Left hindlimb (tissue), 1 donor: ENCODE results near the gene SQSTM1.
"Not testable (repeated sequence)": the region's sequence is repeated elsewhere in the genome, so short reads cannot be mapped to it uniquely, and the experiment has no call there.

Source experiments
- DNase-seq: peaks from one replicate; pipeline ENCODE4 v3.0.0-alpha.2; 2018

SQSTM1 gene

DNA sequence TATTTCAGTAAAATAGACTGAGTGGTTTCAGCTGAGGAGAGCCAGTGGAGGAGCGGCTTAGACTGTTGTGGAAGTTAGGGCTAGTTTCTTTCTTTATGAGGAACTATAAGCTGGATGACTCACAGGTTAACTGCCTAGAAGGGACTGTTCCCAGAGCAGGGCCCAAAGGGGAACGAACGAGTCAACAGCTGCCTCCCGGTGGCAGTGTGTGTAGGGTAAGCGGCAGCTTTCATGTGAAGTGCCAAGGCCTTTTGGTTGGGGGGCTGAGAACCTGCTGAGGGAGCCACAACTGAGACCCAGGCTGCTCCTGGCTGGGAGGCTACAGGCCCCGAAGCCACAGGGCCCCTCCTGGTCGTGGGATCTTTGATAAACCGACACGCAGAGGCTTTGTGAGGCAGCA, 7.0 kb downstream of the SQSTM1 start:
- DNase-seq, result no peak

DNA sequence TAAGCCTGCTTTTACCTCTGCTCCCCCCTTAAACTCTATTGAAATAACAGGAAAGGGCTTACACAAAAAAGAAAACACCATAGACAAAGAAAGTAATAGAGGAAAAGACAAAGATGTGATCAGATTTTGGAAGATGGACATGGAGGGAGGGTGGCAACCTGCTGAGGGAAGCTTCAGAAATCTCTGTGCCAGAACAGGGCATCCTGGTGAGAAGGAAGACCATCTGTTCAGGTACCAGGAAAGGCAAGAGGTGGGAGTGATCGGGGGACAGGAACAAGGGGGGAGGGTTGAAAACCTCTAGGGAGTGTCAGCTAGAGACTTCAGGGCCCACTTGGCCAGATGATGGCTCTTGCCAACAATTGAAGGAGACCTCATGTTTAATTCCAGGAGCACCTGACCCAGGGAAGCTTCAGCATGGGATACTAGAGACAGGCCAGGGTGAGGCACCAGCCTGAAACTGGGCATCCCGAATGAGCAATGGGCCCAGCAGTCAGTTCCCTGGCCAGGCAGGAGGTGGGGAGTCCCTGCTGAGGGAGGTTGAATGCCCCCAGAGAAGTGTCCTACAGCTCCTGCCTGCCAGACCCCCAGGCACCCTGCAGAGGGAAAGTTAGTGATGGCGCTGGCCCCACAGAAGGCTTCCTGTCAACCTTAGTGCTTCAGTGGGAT, 8.2 kb downstream of the SQSTM1 start:
- DNase-seq, result peak; percentile 8

DNA sequence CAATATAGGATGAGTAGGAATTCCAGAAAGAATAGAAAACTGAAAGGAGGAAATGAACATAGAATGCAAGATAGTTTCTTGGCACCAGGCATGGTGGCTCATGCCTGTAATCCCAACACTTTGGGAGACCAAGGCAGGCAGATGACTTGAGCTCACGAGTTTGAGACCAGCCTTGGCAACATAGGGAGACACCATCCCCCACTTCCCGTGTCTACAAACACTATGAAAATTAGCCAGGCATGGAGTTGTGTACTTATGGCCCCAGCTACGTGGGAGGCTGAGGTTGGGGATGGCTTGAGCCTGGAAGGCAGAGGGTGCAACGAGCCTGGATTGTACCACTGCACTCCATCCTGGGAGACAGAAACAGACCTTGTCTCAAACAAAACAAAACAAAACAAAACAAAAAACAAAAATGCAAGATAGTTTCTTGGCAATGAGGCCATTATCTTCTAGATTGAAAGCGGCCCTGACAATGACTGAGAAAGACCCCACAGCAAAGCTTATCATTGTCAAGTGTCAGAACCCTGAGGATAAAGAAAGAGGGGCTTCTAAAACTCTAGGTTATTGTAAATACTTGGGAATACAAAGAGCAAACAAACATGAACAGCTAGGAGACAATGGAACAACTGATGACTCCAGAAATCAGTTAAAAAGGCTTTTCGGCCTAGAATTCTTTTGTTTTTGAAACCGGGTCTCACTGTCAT, 9.2 kb downstream of the SQSTM1 start:
- no peak for DNase-seq

DNA sequence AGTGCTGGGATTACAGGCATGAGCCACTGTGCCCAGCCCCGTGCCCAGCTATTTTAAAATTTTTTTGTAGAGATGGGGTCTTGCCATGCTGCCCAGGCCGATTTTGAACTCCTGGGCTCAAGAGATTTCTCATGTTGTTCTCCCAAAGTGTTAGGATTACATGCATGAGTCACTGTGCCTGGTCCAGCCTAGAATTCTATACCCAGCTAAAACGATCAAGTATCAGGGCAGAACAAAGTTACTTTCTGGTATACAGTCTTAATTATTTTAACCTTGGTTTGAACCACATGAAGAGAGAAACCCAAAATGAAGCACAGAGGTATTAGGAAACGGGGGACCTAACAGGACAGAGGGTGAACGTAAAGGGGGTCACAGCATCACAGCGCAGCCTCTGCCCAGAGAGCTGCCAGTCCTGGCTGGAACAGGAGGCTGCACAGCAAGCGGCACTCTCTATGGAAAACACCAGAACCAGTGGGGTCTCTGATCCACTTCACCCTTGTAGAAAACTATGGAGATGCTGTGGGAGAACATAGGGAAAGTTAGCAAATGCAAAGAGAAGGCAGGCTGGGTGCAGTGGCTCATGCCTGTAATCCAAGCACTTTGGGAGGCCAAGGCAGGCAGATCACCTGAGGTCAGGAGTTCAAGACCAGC, 10.2 kb downstream of the SQSTM1 start:
- DNase-seq, result peak; percentile 16

DNA sequence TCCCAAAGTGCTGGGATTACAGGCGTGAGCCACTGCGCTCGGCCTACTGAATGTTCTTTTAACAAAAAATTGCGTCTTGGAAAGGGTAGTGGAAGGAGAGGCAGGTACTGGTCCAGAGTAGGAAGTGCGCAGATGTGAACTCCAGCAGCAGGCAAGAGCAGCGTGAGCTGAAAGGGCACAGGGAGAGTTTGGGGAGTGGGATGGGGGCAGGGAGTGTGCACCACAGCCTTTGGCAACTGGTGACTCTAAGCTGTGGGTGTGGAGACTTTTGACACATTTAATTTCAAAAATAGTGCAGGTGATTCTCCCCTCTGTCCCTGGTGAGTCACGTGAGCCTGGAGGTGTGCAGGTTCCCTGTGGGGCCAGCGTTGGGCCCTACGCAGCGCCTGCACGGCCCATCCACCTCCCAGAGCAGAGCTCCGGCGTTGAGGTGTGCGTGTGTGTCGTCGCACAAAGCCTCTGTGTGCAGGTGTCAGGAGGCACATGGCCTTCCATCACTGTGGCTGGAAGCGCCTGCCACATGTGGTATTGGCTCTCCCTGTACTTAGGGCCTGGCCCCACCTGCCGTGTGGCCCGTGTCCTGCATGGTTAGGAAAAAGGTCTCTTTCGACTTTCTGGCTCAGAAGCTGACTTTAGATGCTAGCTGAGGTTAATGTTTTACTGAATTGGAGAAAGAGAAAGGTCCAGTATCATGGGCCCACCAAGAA, 11.5 kb downstream of the SQSTM1 start:
- DNase-seq, result peak; percentile 25

DNA sequence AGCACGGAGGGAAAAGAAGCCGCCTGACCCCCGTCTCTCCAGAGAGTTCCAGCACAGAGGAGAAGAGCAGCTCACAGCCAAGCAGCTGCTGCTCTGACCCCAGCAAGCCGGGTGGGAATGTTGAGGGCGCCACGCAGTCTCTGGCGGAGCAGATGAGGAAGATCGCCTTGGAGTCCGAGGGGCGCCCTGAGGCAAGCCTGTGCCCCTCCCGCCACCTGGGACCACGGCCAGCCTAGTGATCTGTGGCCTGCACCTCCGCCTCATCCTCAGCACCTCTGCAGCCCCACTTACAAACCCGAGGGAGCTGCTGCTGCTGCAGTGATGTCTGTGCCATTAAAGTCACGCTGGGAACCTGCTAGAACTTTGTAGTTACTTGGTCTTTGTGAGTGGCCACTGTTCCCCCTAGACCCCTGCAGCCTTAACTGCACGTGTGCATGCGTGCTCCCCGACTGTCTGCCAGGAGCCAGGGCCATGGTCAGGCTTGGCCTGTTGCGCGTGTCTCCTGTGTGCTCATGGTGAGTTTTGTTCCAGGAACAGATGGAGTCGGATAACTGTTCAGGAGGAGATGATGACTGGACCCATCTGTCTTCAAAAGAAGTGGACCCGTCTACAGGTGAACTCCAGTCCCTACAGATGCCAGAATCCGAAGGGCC, 12.5 kb downstream of the SQSTM1 start:
- peak; percentile 12 for DNase-seq

DNA sequence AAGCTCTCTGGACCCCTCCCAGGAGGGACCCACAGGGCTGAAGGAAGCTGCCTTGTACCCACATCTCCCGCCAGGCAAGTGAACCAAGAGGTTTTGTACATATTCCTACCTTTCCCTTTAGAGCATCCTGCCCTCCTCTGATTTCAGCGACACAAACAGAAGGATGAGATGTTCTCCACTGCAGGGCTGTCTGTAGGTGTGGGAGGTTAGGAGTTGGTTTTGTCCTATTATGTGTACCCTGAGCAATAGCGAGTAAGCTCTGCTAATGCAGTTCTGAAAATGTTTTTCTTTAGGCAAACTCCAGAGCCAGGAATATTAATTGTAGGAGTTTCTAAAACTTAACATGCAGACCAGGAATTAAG, 13.0 kb downstream of the SQSTM1 start:
- DNase-seq, result peak; percentile 8

DNA sequence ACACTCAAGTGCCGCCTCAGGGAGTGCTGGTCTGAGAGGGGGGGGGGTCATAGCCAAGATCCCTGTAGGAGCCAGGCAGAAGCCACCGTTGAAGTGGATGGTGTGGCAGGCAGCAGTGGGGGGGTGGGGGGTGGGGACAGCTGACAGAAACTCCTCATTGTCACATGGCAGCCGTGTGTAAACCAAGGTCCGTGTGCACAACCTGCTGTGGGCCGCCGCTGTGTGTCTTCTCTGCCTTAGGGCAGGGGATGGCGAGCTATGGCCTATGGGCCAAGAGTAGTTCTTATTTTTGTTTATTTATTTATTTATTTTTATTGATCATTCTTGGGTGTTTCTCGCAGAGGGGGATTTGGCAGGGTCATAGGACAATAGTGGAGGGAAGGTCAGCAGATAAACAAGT, 13.4 kb downstream of the SQSTM1 start:
- DNase-seq, result no peak

DNA sequence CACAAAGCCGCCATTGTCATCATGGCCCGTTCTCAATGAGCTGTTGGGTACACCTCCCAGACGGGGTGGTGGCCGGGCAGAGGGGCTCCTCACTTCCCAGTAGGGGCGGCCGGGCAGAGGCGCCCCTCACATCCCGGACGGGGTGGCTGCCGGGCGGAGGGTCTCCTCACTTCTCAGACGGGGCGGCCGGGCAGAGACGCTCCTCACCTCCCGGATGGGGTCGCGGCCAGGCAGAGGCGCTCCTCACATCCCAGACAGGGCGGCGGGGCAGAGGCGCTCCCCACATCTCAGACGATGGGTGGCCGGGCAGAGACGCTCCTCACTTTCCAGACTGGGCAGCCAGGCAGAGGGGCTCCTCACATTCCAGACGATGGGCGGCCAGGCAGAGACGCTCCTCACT, 14.2 kb downstream of the SQSTM1 start:
- DNase-seq, result not testable (repeated sequence)

DNA sequence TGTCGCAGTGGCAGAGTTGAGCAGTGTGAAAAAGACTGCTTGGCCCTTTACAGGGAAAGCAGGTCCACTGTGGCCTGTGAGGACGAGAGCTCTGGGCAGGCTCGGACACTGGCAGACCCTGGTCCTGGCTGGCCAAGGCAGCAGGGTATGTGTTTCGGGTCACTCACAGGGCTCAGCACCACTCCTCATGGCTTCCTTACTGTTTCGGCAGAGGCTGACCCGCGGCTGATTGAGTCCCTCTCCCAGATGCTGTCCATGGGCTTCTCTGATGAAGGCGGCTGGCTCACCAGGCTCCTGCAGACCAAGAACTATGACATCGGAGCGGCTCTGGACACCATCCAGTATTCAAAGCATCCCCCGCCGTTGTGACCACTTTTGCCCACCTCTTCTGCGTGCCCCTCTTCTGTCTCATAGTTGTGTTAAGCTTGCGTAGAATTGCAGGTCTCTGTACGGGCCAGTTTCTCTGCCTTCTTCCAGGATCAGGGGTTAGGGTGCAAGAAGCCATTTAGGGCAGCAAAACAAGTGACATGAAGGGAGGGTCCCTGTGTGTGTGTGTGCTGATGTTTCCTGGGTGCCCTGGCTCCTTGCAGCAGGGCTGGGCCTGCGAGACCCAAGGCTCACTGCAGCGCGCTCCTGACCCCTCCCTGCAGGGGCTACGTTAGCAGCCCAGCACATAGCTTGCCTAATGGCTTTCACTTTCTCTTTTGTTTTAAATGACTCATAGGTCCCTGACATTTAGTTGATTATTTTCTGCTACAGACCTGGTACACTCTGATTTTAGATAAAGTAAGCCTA, 15.7 kb downstream of the SQSTM1 start:
- DNase-seq, result no peak

DNA sequence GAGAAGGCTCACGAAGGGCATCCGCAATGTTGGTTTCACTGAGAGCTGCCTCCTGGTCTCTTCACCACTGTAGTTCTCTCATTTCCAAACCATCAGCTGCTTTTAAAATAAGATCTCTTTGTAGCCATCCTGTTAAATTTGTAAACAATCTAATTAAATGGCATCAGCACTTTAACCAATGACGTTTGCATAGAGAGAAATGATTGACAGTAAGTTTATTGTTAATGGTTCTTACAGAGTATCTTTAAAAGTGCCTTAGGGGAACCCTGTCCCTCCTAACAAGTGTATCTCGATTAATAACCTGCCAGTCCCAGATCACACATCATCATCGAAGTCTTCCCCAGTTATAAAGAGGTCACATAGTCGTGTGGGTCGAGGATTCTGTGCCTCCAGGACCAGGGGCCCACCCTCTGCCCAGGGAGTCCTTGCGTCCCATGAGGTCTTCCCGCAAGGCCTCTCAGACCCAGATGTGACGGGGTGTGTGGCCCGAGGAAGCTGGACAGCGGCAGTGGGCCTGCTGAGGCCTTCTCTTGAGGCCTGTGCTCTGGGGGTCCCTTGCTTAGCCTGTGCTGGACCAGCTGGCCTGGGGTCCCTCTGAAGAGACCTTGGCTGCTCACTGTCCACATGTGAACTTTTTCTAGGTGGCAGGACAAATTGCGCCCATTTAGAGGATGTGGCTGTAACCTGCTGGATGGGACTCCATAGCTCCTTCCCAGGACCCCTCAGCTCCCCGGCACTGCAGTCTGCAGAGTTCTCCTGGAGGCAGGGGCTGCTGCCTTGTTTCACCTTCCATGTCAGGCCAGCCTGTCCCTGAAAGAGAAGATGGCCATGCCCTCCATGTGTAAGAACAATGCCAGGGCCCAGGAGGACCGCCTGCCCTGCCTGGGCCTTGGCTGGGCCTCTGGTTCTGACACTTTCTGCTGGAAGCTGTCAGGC, 16.6 kb downstream of the SQSTM1 start:
- no peak for DNase-seq

DNA sequence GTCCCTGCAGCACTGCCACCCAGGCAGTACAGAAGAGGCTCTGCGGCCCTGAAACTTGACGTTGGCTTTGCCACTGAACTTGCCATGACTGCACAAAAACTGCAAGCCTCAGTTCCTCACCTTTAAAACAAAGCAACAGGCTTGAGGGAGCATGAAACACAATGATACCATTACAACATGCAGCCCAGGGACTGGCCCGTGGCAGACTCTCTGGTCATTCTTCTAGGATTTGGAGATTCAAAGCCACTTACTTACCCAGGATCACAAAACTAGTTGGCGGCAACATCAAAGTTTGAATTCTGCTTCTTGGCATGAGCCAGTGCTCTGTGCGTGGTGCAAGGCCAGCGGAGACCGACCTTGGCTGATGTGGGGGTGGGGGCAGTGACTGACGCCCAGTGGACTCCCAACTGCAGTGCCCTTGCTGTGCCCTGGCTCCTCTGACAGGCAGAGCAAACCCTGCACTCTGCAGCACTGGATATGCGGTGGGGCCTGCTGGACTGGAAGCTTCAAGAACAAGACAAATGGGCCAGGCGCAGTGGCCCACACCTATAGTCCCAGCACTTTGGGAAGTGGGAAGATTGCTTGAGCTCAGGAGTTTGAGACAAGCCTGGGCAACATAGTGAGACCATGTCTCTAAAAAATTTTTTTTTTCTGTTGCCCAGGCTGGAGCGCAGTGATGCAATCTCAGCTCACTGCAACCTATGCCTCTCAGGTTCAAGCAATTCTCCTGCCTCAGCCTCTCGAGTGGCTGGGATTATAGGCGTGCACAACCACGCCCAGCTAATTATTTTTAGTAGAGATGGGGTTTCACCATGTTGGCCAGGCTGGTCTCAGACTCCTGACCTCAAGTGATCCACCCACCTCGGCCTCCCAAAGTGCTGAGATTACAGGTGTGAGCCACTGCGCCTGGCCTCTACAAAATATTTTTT, 18.9 kb downstream of the SQSTM1 start:
- DNase-seq, result no peak

DNA sequence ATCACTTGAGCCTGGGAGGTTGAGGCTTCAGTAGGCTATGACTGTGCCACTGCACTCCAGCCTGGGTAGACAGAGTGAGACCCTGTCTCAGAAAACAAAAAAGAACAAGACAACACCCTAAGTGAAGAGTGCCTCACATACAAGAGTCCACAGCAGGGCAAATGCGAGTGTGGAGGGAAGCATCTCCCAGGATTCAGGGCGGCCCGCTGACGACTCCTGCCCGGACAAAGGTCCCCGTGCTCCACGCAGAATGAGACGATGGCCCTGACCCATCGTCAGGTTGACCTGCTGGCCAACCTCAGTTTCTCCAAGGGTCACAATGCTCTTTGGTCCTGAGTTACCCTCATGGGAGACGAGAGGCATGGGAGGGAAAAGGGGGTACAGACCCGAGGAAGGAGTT, 19.6 kb downstream of the SQSTM1 start:
- no peak for DNase-seq

DNA sequence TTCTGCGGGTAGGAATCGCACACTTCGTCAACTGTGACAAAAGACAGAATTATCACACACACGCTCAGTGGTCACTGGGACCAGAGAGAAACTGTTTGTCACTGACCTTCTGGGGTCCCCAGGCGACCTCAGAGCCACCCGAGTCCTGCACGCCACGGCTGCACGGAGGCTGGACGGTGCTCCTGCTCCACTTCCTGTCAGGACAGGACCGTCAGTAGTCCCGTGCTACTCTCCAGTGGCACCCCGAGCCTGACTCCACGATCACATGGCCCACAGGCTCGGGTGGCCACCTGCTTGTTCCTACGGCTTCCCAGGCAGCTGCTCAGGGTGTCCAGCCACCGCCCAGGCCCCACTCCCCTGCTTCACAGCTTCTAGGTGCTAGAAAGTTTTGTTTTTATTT, 20.1 kb downstream of the SQSTM1 start:
- no peak for DNase-seq

DNA sequence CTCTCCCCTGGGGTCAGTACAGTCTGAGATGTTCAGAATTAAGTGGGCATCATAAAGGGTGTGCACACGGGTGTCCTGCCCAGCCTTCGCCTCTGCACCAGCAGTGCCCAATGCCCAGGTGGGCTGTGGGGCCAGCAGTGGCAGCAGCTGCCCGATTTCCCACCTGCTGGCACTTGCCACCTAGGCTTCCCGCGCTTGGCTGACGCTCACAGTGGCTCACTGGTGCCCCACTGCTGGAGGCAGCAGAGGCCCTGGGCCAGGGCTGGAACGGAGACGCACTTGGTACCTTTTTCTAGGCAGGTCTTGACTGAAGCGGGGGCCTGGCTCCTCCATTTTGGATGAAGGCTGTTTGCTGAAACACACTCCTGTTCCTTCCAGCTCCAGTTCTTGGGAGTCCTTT, 20.9 kb downstream of the SQSTM1 start:
- no peak for DNase-seq

DNA sequence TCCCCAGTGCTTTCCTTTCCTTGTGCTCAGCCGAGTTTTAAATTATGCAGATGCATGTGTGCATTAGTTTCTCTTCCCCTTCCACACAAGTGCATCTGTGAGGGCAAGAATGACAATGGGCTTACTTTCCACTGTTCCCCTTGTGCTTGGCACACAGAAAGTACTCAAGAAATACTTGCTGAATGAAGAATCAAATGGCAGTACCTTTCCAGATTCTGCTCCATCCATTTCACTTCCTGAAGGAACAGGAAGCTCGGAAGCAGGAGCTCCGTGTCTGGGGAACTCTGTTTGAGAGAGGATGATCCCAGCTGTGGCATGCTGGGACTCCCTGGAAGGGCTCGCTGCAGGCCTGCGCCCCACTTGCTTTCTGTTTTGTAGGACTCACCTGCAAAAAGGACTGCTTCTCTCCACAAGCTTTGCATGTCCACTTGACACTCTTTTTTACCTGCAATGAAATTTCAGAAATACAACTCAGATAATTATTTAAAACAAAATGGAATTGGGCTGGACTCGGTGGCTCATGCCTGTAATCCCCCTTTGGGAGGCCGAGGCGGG, 32.4 kb downstream of the SQSTM1 start:
- no peak for DNase-seq

DNA sequence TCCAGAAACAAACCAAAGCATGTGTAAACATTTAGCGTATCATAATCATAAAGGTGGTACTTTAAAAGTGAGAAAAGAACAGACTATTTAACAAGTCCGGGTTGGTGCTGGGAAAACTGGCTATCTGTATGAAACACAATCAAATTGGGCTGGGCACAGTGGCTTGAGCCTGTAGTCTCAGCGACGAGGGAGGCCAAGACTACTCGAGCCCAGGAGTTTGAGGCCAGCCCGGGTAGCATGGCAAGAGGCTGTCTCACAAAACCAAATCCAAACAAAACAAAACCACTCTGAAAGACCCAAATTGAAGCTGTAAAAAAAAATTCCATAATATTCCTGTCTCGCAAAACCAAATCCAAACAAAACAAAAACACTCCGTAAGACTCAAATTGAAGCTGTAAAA, 33.7 kb downstream of the SQSTM1 start:
- no peak for DNase-seq

DNA sequence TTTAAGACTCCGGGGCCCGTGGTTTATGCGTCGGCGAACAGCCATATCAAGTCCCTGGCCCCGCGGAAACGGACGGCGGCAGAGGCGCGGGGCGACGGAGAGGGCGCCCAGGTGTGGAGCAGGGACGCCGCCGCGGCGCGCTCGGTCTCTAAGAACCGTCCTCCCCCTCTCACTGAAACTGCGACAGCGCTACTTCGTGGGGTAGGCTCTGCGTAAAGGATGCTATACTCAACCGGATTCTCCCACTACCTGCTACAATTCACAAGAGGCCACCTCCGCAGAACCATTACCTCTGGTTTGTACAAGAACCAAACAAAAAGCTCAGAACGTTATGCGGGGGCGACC, 37.5 kb downstream of the SQSTM1 start:
- DNase-seq, result no peak

DNA sequence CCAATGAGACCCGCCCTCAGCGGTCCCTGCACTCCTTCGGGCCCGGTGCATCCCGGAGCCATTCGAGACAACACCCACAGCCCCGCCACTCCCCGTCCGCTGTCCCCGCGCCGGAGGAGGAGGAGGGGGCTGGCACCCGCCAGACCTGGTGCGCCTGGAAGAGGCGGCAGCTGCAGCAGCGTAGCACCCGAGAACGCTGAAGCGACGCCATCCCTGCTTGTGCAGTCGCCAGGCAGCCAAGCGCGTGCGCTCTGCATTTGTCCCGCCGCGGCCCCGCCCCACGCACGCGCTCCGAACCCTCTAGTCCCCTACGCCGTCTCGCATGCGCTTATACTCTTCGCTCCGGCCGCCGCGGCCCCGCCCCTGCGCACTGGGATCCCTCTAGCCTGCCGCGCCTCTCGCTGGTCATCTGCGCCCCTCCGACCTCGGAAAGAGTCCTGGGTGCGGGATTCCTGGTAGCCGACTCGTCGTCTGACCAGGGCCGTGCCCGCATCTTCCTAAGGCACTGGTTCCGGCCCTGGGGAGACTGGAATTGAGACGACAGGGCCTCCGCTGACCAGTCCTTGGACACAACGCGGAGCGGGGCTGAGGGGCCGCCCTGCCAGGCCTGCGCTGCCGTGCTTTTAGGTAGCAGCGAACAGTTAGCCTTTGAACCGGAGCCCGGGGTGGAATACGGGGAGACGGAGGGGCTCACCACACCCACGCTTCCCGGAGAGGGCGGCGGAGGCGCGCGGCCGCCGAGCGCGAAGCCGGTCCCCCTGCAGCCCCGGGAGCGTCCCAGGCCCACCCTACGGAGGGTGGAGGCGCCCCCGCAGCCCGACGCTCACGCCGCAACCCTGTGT, 38.1 kb downstream of the SQSTM1 start, which contains the start of gene MRNIP:
Gene MRNIP (minus strand): TSS at position 232 of the 842 bp plus-strand sequence. CDS start 21 bp downstream, at position 211.
- peak; percentile 97 for DNase-seq
